ENCODE measurements around the gene APBB2.

The APBB2 gene

DNA sequence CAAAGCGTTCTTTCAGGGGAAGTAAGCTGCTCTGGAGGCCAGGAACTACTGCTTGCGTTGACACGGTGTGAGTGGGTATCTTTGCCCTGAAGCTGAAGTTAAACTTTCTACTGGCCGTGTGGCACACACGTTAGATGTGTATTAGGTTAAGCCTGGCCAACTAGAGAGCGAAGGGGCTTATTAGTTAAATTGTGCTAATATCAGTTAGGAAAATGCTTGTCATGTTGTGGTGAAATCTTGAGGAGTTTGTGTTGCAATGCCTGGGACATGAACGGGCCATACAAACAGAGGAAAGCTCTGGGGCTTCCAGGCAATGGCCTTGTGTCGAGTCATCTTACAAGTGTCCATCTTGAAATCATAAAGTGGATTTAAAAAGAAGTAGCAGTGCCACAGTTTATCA, 402.0 kb downstream of the APBB2 start:
- peak; percentile 64 for DNase-seq
- Histone ChIP-seq H2BK120ac (ENCODE audit: low read depth, low read length) (no peak overlapping the region), H3K18ac (ENCODE audit: low read depth in 1 of 2, low read length in 2 of 2) (no peak overlapping the region), H3K4me3 (ENCODE audit: insufficient read depth in 1 of 2, low read depth in 1 of 2, low read length in 2 of 2) (no peak overlapping the region), H3K4me1 (ENCODE audit: control insufficient read depth, insufficient read depth, low read depth, low read length) (no peaks in the 10 kb centered on the region), H3K9me3 (ENCODE audit: control insufficient read depth, low read length) (no peaks in the 10 kb centered on the region), H2BK15ac (ENCODE audit: low read depth, poor library complexity, severe bottlenecking) (no peak overlapping the region), H3K14ac (ENCODE audit: low read length in 2 of 2) (no peak overlapping the region), H2BK5ac (ENCODE audit: low read depth, low read length, poor library complexity, severe bottlenecking) (no peak overlapping the region), H3K27ac (ENCODE audit: low read length, poor library complexity, severe bottlenecking) (no peak overlapping the region), H3K23ac (ENCODE audit: low read length in 2 of 2) (no peak overlapping the region), H3K4ac (ENCODE audit: low read depth in 1 of 2, low read length in 2 of 2) (no peak overlapping the region), H4K91ac (ENCODE audit: low read length) (no peak overlapping the region), H3K27me3 (ENCODE audit: control insufficient read depth in 1 of 2, insufficient read depth in 1 of 2, low read length in 2 of 2) (no peaks in the 10 kb centered on the region), H3K36me3 (ENCODE audit: control insufficient read depth in 1 of 2, insufficient read depth in 2 of 2, low read depth in 1 of 2, low read length in 2 of 2) (peaks cover 16 to 27% of the 10 kb centered on the region in 2 experiments), H4K8ac (ENCODE audit: low read length) (no peak overlapping the region), H3K9ac (ENCODE audit: low read length) (no peak overlapping the region), H3K4me2 (ENCODE audit: low read length, poor library complexity, severe bottlenecking) (no peak overlapping the region), H2BK12ac (ENCODE audit: low read length in 2 of 2) (no peak overlapping the region), H2AK5ac (ENCODE audit: low read length, severe bottlenecking) (no peak overlapping the region), H2AFZ (ENCODE audit: low read depth, low read length) (no peak overlapping the region), H3K79me1 (replicated peaks; ENCODE audit: low read length, poor library complexity, severe bottlenecking) (no peaks in the 10 kb centered on the region)
- 97% methylated on average over 7 of the region's 8 CpGs for WGBS

GRCh38 chr4:40811956-40812355, 402.4 kb downstream of the APBB2 start:
- Histone ChIP-seq H2AFZ (ENCODE audit: low read depth, low read length) (no peak overlapping the region), H2BK15ac (ENCODE audit: low read depth, poor library complexity, severe bottlenecking) (no peak overlapping the region), H2BK5ac (ENCODE audit: low read depth, low read length, poor library complexity, severe bottlenecking) (no peak overlapping the region), H4K8ac (ENCODE audit: low read length) (no peak overlapping the region), H3K4ac (ENCODE audit: low read depth in 1 of 2, low read length in 2 of 2) (no peak overlapping the region), H3K14ac (ENCODE audit: low read length in 2 of 2) (no peak overlapping the region), H3K4me3 (ENCODE audit: insufficient read depth in 1 of 2, low read depth in 1 of 2, low read length in 2 of 2) (no peak overlapping the region), H3K23ac (ENCODE audit: low read length in 2 of 2) (no peak overlapping the region), H2BK120ac (ENCODE audit: low read depth, low read length) (no peak overlapping the region), H3K36me3 (ENCODE audit: control insufficient read depth in 1 of 2, insufficient read depth in 2 of 2, low read depth in 1 of 2, low read length in 2 of 2) (peaks cover 16 to 27% of the 10 kb centered on the region in 2 experiments), H3K27ac (ENCODE audit: low read length, poor library complexity, severe bottlenecking) (no peak overlapping the region), H3K9ac (ENCODE audit: low read length) (no peak overlapping the region), H3K4me2 (ENCODE audit: low read length, poor library complexity, severe bottlenecking) (no peak overlapping the region), H3K9me3 (ENCODE audit: control insufficient read depth, low read length) (no peaks in the 10 kb centered on the region), H2BK12ac (ENCODE audit: low read length in 2 of 2) (no peak overlapping the region), H3K79me1 (replicated peaks; ENCODE audit: low read length, poor library complexity, severe bottlenecking) (no peaks in the 10 kb centered on the region), H3K27me3 (ENCODE audit: control insufficient read depth in 1 of 2, insufficient read depth in 1 of 2, low read length in 2 of 2) (no peaks in the 10 kb centered on the region), H2AK5ac (ENCODE audit: low read length, severe bottlenecking) (no peak overlapping the region), H3K4me1 (ENCODE audit: control insufficient read depth, insufficient read depth, low read depth, low read length) (no peaks in the 10 kb centered on the region), H3K18ac (ENCODE audit: low read depth in 1 of 2, low read length in 2 of 2) (no peak overlapping the region), H4K91ac (ENCODE audit: low read length) (no peak overlapping the region)
- DNase-seq = peak; percentile 28
- WGBS = 86% methylated on average over 4 of the region's 7 CpGs

DNA sequence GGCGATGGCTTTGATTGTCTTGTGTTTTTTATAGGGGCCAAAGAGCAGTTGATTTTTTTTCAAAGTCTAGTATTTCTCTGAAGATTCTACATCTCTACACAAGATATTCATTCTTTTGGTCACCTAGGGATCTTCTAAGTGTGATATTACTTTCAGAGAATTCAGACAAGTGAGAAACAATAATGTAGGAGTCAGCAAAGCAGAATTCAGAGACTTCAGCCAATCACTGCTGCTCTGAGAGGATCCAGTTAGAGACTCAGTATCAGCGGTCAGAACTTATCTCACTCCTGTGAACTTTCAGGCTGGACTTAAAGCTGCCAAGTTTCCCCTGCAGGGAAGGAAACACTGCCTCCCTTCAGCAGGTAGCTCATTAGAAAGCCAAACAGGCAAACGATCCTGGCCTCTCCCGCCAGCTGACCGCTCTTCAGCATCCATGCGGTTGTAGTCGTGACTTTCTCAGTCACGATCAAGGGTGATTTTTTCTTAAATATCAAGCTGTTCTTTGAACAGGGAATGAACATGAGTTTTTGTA, 405.4 kb downstream of the APBB2 start:
- Histone ChIP-seq H3K36me3 (ENCODE audit: control insufficient read depth in 1 of 2, insufficient read depth in 2 of 2, low read depth in 1 of 2, low read length in 2 of 2) (peaks cover 5 to 6% of the 10 kb centered on the region in 2 experiments), H2AFZ (ENCODE audit: low read depth, low read length) (no peak overlapping the region), H3K14ac (ENCODE audit: low read length in 2 of 2) (no peak overlapping the region), H3K27ac (ENCODE audit: low read length, poor library complexity, severe bottlenecking) (no peak overlapping the region), H4K8ac (ENCODE audit: low read length) (no peak overlapping the region), H3K4me2 (ENCODE audit: low read length, poor library complexity, severe bottlenecking) (no peak overlapping the region), H3K9ac (ENCODE audit: low read length) (no peak overlapping the region), H2BK12ac (ENCODE audit: low read length in 2 of 2) (no peak overlapping the region), H3K79me1 (replicated peaks; ENCODE audit: low read length, poor library complexity, severe bottlenecking) (no peaks in the 10 kb centered on the region), H2BK15ac (ENCODE audit: low read depth, poor library complexity, severe bottlenecking) (no peak overlapping the region), H4K91ac (ENCODE audit: low read length) (no peak overlapping the region), H3K4me3 (ENCODE audit: insufficient read depth in 1 of 2, low read depth in 1 of 2, low read length in 2 of 2) (no peak overlapping the region), H3K4ac (ENCODE audit: low read depth in 1 of 2, low read length in 2 of 2) (no peak overlapping the region), H3K9me3 (ENCODE audit: control insufficient read depth, low read length) (no peaks in the 10 kb centered on the region), H3K23ac (ENCODE audit: low read length in 2 of 2) (no peak overlapping the region), H2BK5ac (ENCODE audit: low read depth, low read length, poor library complexity, severe bottlenecking) (no peak overlapping the region), H3K18ac (ENCODE audit: low read depth in 1 of 2, low read length in 2 of 2) (no peak overlapping the region), H2AK5ac (ENCODE audit: low read length, severe bottlenecking) (no peak overlapping the region), H3K4me1 (ENCODE audit: control insufficient read depth, insufficient read depth, low read depth, low read length) (no peaks in the 10 kb centered on the region), H3K27me3 (ENCODE audit: control insufficient read depth in 1 of 2, insufficient read depth in 1 of 2, low read length in 2 of 2) (no peaks in the 10 kb centered on the region), H2BK120ac (ENCODE audit: low read depth, low read length) (no peak overlapping the region)
- no peak for DNase-seq
- WGBS = 86% methylated on average over 7 of the region's 8 CpGs

DNA sequence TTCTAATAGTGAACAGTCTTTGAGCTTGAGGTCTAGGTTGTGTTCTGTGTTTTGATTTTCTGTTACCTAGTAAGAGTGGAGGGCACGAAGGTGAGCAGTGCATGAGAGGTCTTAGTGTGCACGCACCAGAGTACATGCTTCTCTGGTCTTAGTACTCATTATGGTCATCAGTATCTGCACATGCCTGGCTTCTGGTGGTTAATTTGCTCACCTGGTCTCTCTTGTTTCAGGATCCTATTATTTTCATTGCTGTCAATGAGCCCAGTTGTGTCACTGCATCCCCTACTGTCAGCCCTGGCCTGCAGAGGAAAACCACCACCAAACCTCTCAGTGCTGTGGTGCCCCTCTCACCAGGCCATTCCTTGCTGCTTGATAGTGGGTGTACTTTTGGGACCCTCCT, 409.7 kb downstream of the APBB2 start:
- Histone ChIP-seq H3K4ac (ENCODE audit: low read depth in 1 of 2, low read length in 2 of 2) (no peak overlapping the region), H3K4me3 (ENCODE audit: insufficient read depth in 1 of 2, low read depth in 1 of 2, low read length in 2 of 2) (no peak overlapping the region), H3K27me3 (ENCODE audit: control insufficient read depth in 1 of 2, insufficient read depth in 1 of 2, low read length in 2 of 2) (no peaks in the 10 kb centered on the region), H3K27ac (ENCODE audit: low read length, poor library complexity, severe bottlenecking) (no peak overlapping the region), H2BK120ac (ENCODE audit: low read depth, low read length) (no peak overlapping the region), H3K79me1 (replicated peaks; ENCODE audit: low read length, poor library complexity, severe bottlenecking) (no peaks in the 10 kb centered on the region), H2BK12ac (ENCODE audit: low read length in 2 of 2) (no peak overlapping the region), H3K23ac (ENCODE audit: low read length in 2 of 2) (no peak overlapping the region), H3K9ac (ENCODE audit: low read length) (no peak overlapping the region), H3K14ac (ENCODE audit: low read length in 2 of 2) (no peak overlapping the region), H2BK15ac (ENCODE audit: low read depth, poor library complexity, severe bottlenecking) (no peak overlapping the region), H3K4me2 (ENCODE audit: low read length, poor library complexity, severe bottlenecking) (no peak overlapping the region), H3K36me3 (ENCODE audit: control insufficient read depth in 1 of 2, insufficient read depth in 2 of 2, low read depth in 1 of 2, low read length in 2 of 2) (no peaks in the 10 kb centered on the region), H2AFZ (ENCODE audit: low read depth, low read length) (no peak overlapping the region), H2AK5ac (ENCODE audit: low read length, severe bottlenecking) (no peak overlapping the region), H4K91ac (ENCODE audit: low read length) (no peak overlapping the region), H2BK5ac (ENCODE audit: low read depth, low read length, poor library complexity, severe bottlenecking) (no peak overlapping the region), H3K9me3 (ENCODE audit: control insufficient read depth, low read length) (no peaks in the 10 kb centered on the region), H4K8ac (ENCODE audit: low read length) (no peak overlapping the region), H3K4me1 (ENCODE audit: control insufficient read depth, insufficient read depth, low read depth, low read length) (no peaks in the 10 kb centered on the region), H3K18ac (ENCODE audit: low read depth in 1 of 2, low read length in 2 of 2) (no peak overlapping the region)
- DNase-seq = no peak
- WGBS = 94% methylated on average over 2 of the region's 2 CpGs

All from mesenchymal stem cell (in vitro differentiated cells and primary cell).